Measurements from ENCODE around the gene ACER3. TPM values are rescaled to one million over a fixed set of nuclear protein-coding genes. Genes with fewer than 3 reads are reported as not detected.
A peak's percentile ranks its signal among the peaks of the same experiment; 100 is the strongest.

The ACER3 gene
- total and polyA plus RNA-seq, 8 donors, result 2.1 to 25.9 (median 8.5) TPM

- TF ChIP-seq POLR2AphosphoS5 (IDR thresholded peaks at IDR 0.05) (peak in 2 of 3 donors; percentile 75 to 87), POLR2A (IDR thresholded peaks at IDR 0.05) (no peak)
- WGBS, 5 donors, result 34 to 49% (median 44%) methylated on average over 5 of the region's 5 CpGs
- no peaks in the 10 kb centered on the region for H3K9me3 ChIP-seq
- H3K4me1 ChIP-seq, result peaks cover 28 to 49% (median 39%) of the 10 kb centered on the region in 4 donors
- intact Hi-C loops (cut with DNase I; ENCODE audit: low total_unique reads), result no loop called here
- H3K36me3 ChIP-seq, result no peaks in the 10 kb centered on the region
- H3K27me3 ChIP-seq, result no peaks in the 10 kb centered on the region
- no peak overlapping the region for H3K4me3 ChIP-seq
- H3K27ac ChIP-seq, result peak overlapping the region; percentile 43 to 65 (median 61)
- DNase-seq, result peak; percentile 72 to 83
Measured at GRCh38 chr11:76835928-76836612, 24.6 kb upstream of the ACER3 start.

DNA sequence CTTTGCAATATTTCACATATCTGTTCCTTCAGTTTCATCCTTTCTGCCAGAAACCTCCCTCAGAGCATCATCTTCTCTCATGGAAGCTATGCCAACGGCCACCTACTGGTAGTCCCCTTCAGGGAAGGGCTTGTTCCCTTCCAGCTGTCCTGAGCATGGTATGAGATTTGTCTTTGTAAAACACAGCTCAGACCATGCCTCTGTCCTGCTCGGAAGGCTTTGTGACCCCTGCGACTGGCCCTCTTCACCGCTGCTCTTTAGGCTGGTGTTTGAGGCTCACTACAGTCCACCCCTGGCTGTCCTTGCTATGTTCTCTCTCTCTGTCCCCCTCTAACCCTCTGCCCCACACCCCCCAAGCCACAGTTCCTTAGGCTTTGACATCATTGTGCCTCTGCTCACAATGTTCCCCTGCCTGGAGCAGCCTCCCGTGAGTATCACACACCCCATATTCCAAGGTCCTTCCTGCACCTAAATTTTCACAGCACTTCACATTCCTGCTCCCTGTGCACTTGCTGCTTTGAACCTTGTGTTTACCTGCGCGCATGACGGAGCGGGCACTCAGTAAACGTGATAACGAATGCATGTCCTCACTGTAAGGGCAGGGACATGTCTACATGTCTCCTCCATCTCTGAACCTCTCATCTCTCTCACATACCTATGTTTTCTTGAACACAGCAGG is 24.0 kb upstream of the ACER3 start:
- DNase-seq, result peak; percentile 28 to 48
- H3K27ac ChIP-seq, result peak overlapping the region; percentile 43 to 65 (median 61)

GRCh38 chr11:76837696-76838677 is 22.7 kb upstream of the ACER3 start:
- Histone ChIP-seq H3K27me3 (no peaks in the 10 kb centered on the region), H3K4me1 (peaks cover 28 to 48% (median 39%) of the 10 kb centered on the region in 4 donors), H3K9me3 (no peaks in the 10 kb centered on the region), H3K4me3 (no peak overlapping the region), H3K27ac (no peak overlapping the region), H3K36me3 (no peaks in the 10 kb centered on the region)
- TF ChIP-seq POLR2AphosphoS5 (IDR thresholded peaks at IDR 0.05) (no peak), CTCF (IDR thresholded peaks at IDR 0.05) (no peak), POLR2A (IDR thresholded peaks at IDR 0.05) (no peak), EP300 (IDR thresholded peaks at IDR 0.05) (no peak)
- DNase-seq, result no peak
- WGBS, 5 donors, result 44 to 74% (median 48%) methylated on average over 7 of the region's 7 CpGs
- intact Hi-C loops (cut with DNase I; ENCODE audit: low total_unique reads), result no loop called here

More for the DNA sequence above, 24.0 kb upstream of the ACER3 start:
- H3K36me3 ChIP-seq, result no peaks in the 10 kb centered on the region
- 29 to 53% (median 33%) methylated on average over 11 of the region's 11 CpGs for WGBS, 5 donors
- TF ChIP-seq POLR2AphosphoS5 (IDR thresholded peaks at IDR 0.05) (peak in 1 of 3 donors; percentile 10), EP300 (IDR thresholded peaks at IDR 0.05) (no peak)
- peaks cover 28 to 48% (median 39%) of the 10 kb centered on the region in 4 donors for H3K4me1 ChIP-seq
- no peaks in the 10 kb centered on the region for H3K9me3 ChIP-seq
- H3K4me3 ChIP-seq, result no peak overlapping the region
- no peaks in the 10 kb centered on the region for H3K27me3 ChIP-seq
- intact Hi-C loops (cut with DNase I; ENCODE audit: low total_unique reads), result no loop called here

DNA sequence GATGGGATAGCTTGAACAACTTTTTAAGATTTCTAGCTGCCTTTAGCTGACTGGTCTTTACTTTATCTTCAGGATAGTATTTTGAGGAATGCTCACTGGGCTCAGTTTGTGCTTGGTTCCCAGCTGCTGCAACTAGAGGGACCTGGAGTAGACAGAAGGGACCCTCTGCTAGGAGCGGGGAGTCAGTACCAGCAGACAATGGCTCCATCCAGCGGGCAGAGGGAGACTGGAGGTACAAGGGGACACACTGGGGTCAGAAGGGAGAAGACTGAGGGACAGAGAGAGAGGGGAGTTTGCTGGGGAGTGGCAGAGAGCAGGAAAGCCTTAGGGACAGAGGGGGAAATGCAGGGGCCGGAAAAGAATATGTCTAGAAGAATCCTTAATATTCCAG is 22.0 kb upstream of the ACER3 start:
- H3K4me3 ChIP-seq, result no peak overlapping the region
- H3K36me3 ChIP-seq, result no peaks in the 10 kb centered on the region
- H3K27ac ChIP-seq, result no peak overlapping the region
- H3K27me3 ChIP-seq, result no peaks in the 10 kb centered on the region
- TF ChIP-seq CTCF (IDR thresholded peaks at IDR 0.05) (no peak), POLR2AphosphoS5 (IDR thresholded peaks at IDR 0.05) (no peak), EP300 (IDR thresholded peaks at IDR 0.05) (no peak), POLR2A (IDR thresholded peaks at IDR 0.05) (no peak)
- no peaks in the 10 kb centered on the region for H3K9me3 ChIP-seq
- peak in 1 of 2 donors; percentile 55 for DNase-seq
- intact Hi-C loops (cut with DNase I; ENCODE audit: low total_unique reads), result no loop called here
- peaks cover 25 to 45% (median 37%) of the 10 kb centered on the region in 4 donors for H3K4me1 ChIP-seq
- 76 to 84% (median 80%) methylated on average over 3 of the region's 3 CpGs for WGBS, 5 donors

GRCh38 chr11:76839311-76839710 is 21.4 kb upstream of the ACER3 start:
- Histone ChIP-seq H3K36me3 (no peaks in the 10 kb centered on the region), H3K27ac (no peak overlapping the region), H3K9me3 (no peaks in the 10 kb centered on the region), H3K27me3 (no peaks in the 10 kb centered on the region), H3K4me1 (peaks cover 21 to 38% (median 34%) of the 10 kb centered on the region in 4 donors), H3K4me3 (no peak overlapping the region)
- intact Hi-C loops (cut with DNase I; ENCODE audit: low total_unique reads), result no loop called here
- no peak for TF ChIP-seq POLR2A (IDR thresholded peaks at IDR 0.05)
- no peak for TF ChIP-seq EP300 (IDR thresholded peaks at IDR 0.05)
- TF ChIP-seq CTCF (IDR thresholded peaks at IDR 0.05), result no peak
- no peak for TF ChIP-seq POLR2AphosphoS5 (IDR thresholded peaks at IDR 0.05)
- DNase-seq, result peak in 1 of 2 donors; percentile 20
- 21 to 53% (median 28%) methylated on average over 1 of the region's 1 CpG for WGBS, 5 donors
